Sigmoid colon (tissue), 4 donors: ENCODE measurements around the gene GPR142.

Experiments used
- POLR2AphosphoS5 ChIP-seq, 4 donors: sonication (generic); formaldehyde crosslinking; IDR thresholded peaks; one replicate each; pipeline ENCODE4 v1.6.1; 2017; ENCODE audit warnings: antibody characterized with exemption in 4 of 4
- TF ChIP-seq, protein P1 (sequence below), 4 experiments: fragments of 450-650 bp in 3 of 4; fragments of 200-600 bp in 1 of 4; IDR thresholded peaks; one replicate each; pipeline ENCODE4 v1.5.1; 2016 to 2019; ENCODE audit warnings: antibody characterized with exemption in 4 of 4, mild to moderate bottlenecking in 3 of 4, moderate library complexity in 2 of 4

GRCh38 chr17:74343526-74344284 is 23.6 kb upstream of the GPR142 start:
- TF ChIP-seq, protein P1, sequence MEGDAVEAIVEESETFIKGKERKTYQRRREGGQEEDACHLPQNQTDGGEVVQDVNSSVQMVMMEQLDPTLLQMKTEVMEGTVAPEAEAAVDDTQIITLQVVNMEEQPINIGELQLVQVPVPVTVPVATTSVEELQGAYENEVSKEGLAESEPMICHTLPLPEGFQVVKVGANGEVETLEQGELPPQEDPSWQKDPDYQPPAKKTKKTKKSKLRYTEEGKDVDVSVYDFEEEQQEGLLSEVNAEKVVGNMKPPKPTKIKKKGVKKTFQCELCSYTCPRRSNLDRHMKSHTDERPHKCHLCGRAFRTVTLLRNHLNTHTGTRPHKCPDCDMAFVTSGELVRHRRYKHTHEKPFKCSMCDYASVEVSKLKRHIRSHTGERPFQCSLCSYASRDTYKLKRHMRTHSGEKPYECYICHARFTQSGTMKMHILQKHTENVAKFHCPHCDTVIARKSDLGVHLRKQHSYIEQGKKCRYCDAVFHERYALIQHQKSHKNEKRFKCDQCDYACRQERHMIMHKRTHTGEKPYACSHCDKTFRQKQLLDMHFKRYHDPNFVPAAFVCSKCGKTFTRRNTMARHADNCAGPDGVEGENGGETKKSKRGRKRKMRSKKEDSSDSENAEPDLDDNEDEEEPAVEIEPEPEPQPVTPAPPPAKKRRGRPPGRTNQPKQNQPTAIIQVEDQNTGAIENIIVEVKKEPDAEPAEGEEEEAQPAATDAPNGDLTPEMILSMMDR (IDR thresholded peaks at IDR 0.05): no peak
- no peak for TF ChIP-seq POLR2AphosphoS5 (IDR thresholded peaks at IDR 0.05)
